PFSK-1 (cell line): ENCODE data around the gene CHST10.

Experiments used
- FOXP2 ChIP-seq: optimal IDR thresholded peaks from 2 replicates; pipeline ENCODE3; 2011; ENCODE audit warnings: borderline replicate concordance, control low read depth, inconsistent platforms; ENCODE audit not compliant: insufficient read depth; ENCODE audit errors: extremely low read length, extremely low read depth
- POLR2AphosphoS5 ChIP-seq: IDR thresholded peaks from 2 replicates; pipeline ENCODE4 v1.6.1; 2012; ENCODE audit warnings: low read depth, mild to moderate bottlenecking, control low read depth, low read length, moderate library complexity
- REST ChIP-seq, 2 experiments: IDR thresholded peaks; 2 replicates each; pipeline versions ENCODE4 v1.6.1 to v1.8.0; 2011 to 2012; ENCODE audit warnings: low read depth in 2 of 2, low read length in 2 of 2, control low read depth in 1 of 2, inconsistent platforms in 1 of 2, mild to moderate bottlenecking in 1 of 2, moderate library complexity in 1 of 2; ENCODE audit not compliant: insufficient read depth in 1 of 2
- SIN3A ChIP-seq: IDR thresholded peaks from 2 replicates; pipeline ENCODE4 v1.6.1; 2012; ENCODE audit warnings: mild to moderate bottlenecking, low read length, moderate library complexity, borderline replicate concordance; ENCODE audit not compliant: insufficient read depth
- TAF1 ChIP-seq: IDR thresholded peaks from 2 replicates; pipeline ENCODE4 v1.6.1; 2012; ENCODE audit warnings: low read length, control low read depth, borderline replicate concordance; ENCODE audit not compliant: insufficient read depth

The CHST10 gene

GRCh38 chr2:100350661-100351185 is 66.7 kb downstream of the CHST10 start:
- no peak for TF ChIP-seq TAF1
- TF ChIP-seq FOXP2 = no peak
- no peak for TF ChIP-seq POLR2AphosphoS5
- TF ChIP-seq SIN3A = no peak
- no peak for TF ChIP-seq REST (IDR thresholded peaks at IDR 0.05; ENCODE audit: insufficient read depth in 1 of 2, low read depth in 2 of 2, low read length in 2 of 2)

GRCh38 chr2:100344433-100344832 is 73.0 kb downstream of the CHST10 start:
- TF ChIP-seq TAF1 (no peak), SIN3A (no peak), FOXP2 (no peak), POLR2AphosphoS5 (no peak), REST (IDR thresholded peaks at IDR 0.05; ENCODE audit: insufficient read depth in 1 of 2, low read depth in 2 of 2, low read length in 2 of 2) (no peak)
